Measurements from ENCODE around the gene FXYD7. TPM values are rescaled to one million over a fixed set of nuclear protein-coding genes. Genes with fewer than 3 reads are reported as not detected.

Gene FXYD7
- total and polyA plus RNA-seq, 2 of the 13 experiments (the other 11 are each of a cell fraction or from before 2014, with no cell fraction given), result 0.55 TPM; not detected in 1

DNA sequence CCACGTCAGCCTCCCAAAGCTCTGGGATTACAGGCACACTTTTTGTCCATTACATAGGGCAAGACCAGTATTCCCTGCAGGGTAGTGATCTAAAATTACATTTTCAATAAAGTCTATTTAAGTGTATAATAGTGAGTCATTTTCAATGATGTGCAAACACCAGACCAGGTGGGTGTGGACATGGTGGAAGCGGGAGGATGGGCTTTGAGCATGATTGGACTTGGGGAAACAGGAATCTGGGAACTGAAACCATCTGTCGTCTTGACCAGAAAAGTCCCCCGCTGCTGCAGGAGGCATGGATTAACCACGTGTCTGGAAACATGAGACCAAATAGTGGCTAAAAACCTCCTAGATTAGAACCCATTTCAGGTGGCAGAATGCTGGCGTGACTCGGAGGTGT lies 22.6 kb upstream of the FXYD7 start:
- TF ChIP-seq PHF20 (CRISPR knock-in tag; IDR thresholded peaks at IDR 0.05), result no peak
- TF ChIP-seq, protein P1, sequence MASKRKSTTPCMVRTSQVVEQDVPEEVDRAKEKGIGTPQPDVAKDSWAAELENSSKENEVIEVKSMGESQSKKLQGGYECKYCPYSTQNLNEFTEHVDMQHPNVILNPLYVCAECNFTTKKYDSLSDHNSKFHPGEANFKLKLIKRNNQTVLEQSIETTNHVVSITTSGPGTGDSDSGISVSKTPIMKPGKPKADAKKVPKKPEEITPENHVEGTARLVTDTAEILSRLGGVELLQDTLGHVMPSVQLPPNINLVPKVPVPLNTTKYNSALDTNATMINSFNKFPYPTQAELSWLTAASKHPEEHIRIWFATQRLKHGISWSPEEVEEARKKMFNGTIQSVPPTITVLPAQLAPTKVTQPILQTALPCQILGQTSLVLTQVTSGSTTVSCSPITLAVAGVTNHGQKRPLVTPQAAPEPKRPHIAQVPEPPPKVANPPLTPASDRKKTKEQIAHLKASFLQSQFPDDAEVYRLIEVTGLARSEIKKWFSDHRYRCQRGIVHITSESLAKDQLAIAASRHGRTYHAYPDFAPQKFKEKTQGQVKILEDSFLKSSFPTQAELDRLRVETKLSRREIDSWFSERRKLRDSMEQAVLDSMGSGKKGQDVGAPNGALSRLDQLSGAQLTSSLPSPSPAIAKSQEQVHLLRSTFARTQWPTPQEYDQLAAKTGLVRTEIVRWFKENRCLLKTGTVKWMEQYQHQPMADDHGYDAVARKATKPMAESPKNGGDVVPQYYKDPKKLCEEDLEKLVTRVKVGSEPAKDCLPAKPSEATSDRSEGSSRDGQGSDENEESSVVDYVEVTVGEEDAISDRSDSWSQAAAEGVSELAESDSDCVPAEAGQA (IDR thresholded peaks at IDR 0.05; ENCODE audit: low read depth), result no peak
- TF ChIP-seq, protein P1 (CRISPR knock-in tag; IDR thresholded peaks at IDR 0.05; ENCODE audit: borderline replicate concordance), result no peak
- no peak for TF ChIP-seq RFXAP (CRISPR knock-in tag; IDR thresholded peaks at IDR 0.05; ENCODE audit: borderline replicate concordance)
- no peak for TF ChIP-seq ZNF484 (CRISPR knock-in tag; IDR thresholded peaks at IDR 0.05; ENCODE audit: borderline replicate concordance, low read depth)
- TF ChIP-seq SOX5 (CRISPR knock-in tag; IDR thresholded peaks at IDR 0.05; ENCODE audit: borderline replicate concordance), result no peak
- no peak for TF ChIP-seq RBFOX2 (IDR thresholded peaks at IDR 0.05; ENCODE audit: low read depth, low read length)
- TF ChIP-seq ZNF383 (CRISPR knock-in tag; IDR thresholded peaks at IDR 0.05; ENCODE audit: borderline replicate concordance), result no peak
- TF ChIP-seq, protein P2, sequence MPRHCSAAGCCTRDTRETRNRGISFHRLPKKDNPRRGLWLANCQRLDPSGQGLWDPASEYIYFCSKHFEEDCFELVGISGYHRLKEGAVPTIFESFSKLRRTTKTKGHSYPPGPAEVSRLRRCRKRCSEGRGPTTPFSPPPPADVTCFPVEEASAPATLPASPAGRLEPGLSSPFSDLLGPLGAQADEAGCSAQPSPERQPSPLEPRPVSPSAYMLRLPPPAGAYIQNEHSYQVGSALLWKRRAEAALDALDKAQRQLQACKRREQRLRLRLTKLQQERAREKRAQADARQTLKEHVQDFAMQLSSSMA (CRISPR knock-in tag; IDR thresholded peaks at IDR 0.05), result no peak
- no peak for TF ChIP-seq HNRNPL (IDR thresholded peaks at IDR 0.05; ENCODE audit: low read depth, low read length)
- ATAC-seq (no peak), DNase-seq (ENCODE audit: low spot score) (no peak), FAIRE-seq (no peak)
- Histone ChIP-seq H3K27me3 (ENCODE audit: control insufficient read depth in 1 of 2, insufficient read depth in 2 of 2, low read length in 2 of 2) (0 out of 5 replicates have a peak, but pooled peaks cover 0 to 6% of the 10 kb centered on the region in 2 experiments), H3K4me2 (ENCODE audit: low read depth, low read length) (no peak overlapping the region), H3K4me1 (ENCODE audit: insufficient read depth, low read length) (peaks cover 87% of the 10 kb centered on the region), H4K20me1 (ENCODE audit: insufficient read depth, low read length) (no peaks in the 10 kb centered on the region), H3K4me3 (replicated peaks in 1 of 3; ENCODE audit: insufficient read depth in 1 of 3, low read depth in 2 of 3, low read length in 3 of 3) (no peak overlapping the region), H3K9me3 (ENCODE audit: low read length) (no peaks in the 10 kb centered on the region), H3K27ac (ENCODE audit: extremely low read length, insufficient read depth, low read length) (no peak overlapping the region), H3K9ac (ENCODE audit: insufficient read depth, low read depth, low read length) (no peak overlapping the region), H2AFZ (ENCODE audit: low read length) (no peak overlapping the region), H3K79me2 (ENCODE audit: insufficient read depth, low read length) (no peaks in the 10 kb centered on the region), H3K36me3 (replicated peaks in 1 of 2; ENCODE audit: control insufficient read depth in 1 of 2, insufficient read depth in 2 of 2, low read length in 2 of 2) (no peaks in the 10 kb centered on the region)
- intact Hi-C loops (cut with micrococcal nuclease; ENCODE audit: unreplicated experiment), result no loop called here
- WGBS (ENCODE audit: low lambda C conversion rate), result 90% methylated on average over 7 of the region's 7 CpGs
- in situ Hi-C loops (cut with HindIII; ENCODE audit: extremely low pct_ligation_motif_present, low pct_unique_long_range_greater_than_20kb), result no loop called here
- ChIA-PET CTCF (ENCODE audit: low intra/inter-chr PET ratio, low total read pairs) (no interaction called here), POLR2A (no interaction called here)
- no TSS peak for BruUV-seq (replicated peaks)

All from HepG2 (cell line).